GDM1 (cell line): ENCODE data around the gene CD37.
"Not testable (repeated sequence)": the region's sequence is repeated elsewhere in the genome, so short reads cannot be mapped to it uniquely, and the experiment has no call there.

ENCODE experiments used
- DNase-seq: peaks from one replicate; lab custom pipeline; 2025; lab: John Stamatoyannopoulos, UW

Gene CD37

DNA sequence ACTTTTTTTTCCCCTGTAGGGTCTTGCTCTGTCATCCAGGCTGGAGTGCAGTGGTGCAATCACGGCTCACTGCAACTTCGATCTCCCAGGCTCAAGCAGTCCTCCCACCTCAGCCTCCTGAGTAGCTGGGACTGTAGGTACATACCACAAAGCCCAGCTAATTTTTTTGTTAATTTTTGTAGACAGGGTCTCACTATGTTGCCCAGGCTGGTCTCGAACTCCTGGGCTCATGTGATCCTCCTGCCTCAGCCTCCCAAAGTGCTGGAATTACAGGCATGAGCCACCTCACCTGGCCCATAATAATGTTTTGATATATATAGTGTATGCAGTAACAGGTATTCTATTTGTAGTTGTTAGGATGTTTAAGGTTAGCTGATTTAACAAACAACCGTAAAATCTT lies 4.0 kb upstream of the CD37 start:
- DNase-seq: not testable (repeated sequence)

DNA sequence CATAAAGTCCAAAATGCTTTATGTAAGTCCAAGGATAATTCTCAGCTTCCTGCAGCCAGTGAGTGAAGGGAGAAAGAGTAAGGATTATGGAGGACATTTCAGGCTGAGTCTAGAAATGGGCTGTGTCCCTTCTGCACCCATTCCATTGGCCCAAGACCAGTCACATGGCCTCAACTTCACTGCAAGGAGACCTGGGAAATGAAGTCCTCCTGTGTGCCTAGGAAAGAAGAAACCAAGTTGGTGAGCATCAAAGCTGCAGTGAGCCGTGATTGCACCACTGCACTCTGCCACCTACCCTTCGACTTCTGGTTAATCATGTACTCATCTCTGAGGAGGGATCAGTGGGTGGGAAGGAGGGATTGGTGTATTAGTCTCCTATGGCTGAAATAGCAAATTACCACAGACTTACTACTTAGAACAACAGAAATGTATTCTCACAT lies 3.6 kb upstream of the CD37 start:
- peak; percentile 48 for DNase-seq

DNA sequence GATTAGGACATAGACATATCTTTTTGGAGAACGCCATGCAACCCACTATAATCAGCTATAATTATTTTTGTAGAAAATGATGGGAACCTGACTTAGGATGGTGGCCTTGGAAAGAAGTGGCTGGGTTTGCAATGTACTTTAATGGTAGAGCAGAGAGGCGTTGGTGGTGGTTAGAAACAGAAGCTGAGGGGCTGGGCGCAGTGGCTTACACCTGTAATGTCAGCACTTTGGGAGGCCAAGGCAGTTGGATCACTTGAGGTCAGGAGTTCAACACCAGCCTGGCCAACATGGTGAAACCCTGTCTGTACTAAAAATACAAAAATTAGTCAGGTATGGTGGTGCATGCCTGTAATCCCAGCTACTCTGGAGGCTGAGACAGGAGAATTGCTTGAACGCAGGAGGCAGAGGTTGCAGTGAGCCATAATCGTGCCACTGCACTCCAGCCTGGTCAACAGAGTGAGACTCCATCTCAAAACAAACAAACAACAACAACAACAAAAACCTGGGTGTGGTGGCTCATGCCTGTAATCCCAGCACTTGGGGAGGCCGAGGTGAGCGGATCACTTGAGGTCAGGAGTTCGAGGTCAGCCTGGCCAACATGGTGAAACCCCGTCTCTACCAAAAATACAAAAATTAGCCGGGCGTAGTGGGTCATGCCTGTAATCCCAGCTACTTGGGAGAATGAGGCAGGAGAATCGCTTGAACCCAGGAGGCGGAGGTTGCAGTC lies 2.4 kb upstream of the CD37 start:
- not testable (repeated sequence) for DNase-seq

DNA sequence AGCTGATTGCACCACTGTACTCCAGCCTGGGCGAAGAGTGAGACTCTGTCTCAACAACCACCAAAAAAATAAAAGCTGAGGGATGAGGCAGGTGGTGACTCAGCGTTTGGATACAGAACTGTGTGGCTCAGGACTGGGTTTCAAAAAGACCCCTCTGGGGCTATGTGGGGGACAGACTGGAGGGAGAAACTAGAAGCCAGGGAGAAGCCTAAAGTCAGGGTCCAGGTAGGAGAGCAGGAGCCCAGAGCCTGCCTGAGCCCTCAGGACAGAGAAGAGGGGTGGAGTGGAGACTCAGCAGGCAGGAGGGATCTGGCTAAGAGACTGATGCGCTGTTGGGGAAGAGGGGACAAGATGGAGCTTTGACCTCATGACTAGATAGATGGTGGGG lies 1.8 kb upstream of the CD37 start:
- peak; percentile 9 for DNase-seq

DNA sequence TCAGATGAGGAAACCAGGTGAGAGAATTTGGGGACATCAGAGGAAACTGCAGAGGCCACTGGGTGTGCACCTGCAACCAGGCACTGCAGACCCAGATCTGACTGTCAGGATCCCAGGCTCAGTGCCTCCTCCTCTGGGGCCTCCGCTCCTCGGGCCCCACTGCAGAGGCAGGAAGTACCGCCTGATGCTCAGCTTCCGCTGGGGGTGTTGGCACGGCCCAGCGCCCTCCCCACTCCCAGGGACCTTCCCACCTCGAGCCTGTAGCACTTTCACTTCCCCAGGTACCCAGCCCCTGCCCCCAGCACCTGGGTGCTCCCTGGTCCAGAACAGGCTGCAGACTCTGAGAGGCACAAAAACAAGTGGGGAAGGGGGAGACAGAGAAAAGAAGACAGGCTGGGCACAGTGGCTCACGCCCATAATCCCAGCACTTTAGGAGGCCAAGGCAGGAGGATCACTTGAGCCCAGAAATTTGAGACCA lies 1.4 kb upstream of the CD37 start:
- peak; percentile 67 for DNase-seq

DNA sequence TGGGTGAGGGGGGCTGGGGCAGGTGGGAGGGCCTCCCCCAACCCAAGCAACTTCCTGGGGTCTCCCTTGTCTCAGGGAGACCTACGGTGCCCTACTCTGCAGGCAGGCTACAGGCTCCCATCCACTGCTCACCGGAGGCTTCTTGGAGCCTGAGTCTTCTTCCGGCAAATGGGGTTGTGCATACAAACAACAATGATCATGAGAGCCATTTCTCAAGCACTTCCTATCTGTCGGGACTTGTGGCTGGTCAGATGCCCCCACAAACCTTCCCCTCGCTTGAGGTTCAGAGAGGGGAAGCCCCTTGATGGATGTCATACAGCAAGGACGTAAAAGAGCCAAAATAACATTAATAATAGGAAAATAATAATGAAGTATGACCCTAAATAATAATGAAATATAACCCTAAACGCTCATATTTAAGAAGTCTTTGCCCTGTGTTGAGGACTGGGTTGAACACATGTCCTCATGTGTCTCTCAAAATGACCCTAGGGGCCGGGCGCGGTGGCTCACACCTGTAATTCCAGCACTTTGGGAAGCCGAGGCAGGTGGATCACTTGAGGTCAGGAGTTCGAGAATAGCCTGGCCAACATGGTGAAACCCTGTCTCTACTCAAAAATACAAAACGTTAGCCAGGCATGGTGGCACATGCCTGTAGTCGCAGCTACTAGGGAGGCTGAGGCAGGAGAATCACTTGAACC lies 727 bp downstream of the CD37 start:
- DNase-seq: peak; percentile 42

DNA sequence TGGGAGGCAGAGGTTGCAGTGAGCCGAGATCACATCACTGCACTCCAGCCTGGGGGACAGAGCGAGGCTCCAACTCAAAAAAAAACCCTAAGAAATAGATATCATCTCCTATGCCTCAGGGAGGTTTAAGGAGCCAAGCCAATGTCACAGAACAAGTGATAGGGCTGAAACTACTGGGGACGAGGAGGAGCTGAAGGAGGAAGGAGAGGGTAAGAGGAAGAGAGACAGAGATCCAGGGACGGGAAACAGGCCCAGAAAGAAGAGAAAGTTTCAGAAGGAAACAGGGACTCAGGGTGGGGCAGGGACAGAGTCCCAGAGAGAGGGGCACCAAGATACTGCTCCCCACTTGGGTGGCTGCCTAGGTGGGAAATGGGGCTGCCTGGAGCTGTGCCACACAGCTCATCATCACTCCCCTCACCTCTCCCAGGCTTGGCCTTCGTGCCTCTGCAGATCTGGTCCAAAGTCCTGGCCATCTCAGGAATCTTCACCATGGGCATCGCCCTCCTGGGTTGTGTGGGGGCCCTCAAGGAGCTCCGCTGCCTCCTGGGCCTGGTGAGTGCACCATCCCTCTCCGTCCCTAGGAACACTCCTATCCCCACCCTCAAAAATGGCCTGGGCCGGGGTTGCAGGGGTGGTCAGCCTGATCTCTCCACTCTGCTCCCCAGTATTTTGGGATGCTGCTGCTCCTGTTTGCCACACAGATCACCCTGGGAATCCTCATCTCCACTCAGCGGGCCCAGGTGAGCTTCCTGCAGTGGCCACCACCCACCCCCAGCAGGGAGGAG lies 1.5 kb downstream of the CD37 start:
- no peak for DNase-seq

DNA sequence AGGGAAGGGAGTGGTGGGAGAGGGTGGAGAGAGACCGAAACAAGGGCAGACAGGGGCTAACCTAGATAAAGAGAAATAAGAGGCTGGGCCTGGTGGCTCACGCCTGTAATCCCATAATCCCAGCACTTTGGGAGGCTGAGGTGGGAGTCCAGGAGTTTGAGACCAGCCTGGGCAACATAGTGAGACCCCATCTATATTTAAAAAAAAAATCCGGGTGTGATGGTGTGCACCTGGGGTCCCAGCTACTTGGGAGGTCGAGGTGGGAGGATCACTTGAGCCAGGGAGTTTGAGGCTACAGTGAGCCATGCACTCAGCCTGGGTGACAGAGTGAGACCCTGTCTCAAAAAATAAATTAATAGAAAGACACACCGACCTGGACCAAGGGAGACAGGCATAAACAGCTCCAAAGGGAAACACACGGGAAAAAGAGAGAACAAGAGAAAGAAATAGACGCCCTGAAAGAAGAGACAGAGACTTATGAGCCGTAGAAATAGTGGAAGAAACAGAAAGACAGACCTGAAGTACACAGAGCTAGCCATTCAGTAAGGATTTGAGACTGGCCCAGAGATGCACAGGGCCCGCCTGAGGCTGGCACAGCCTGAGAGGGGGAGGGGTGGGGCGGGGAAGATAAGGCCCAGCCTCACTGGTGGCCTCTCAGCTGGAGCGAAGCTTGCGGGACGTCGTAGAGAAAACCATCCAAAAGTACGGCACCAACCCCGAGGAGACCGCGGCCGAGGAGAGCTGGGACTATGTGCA lies 2.2 kb downstream of the CD37 start:
- no peak for DNase-seq

DNA sequence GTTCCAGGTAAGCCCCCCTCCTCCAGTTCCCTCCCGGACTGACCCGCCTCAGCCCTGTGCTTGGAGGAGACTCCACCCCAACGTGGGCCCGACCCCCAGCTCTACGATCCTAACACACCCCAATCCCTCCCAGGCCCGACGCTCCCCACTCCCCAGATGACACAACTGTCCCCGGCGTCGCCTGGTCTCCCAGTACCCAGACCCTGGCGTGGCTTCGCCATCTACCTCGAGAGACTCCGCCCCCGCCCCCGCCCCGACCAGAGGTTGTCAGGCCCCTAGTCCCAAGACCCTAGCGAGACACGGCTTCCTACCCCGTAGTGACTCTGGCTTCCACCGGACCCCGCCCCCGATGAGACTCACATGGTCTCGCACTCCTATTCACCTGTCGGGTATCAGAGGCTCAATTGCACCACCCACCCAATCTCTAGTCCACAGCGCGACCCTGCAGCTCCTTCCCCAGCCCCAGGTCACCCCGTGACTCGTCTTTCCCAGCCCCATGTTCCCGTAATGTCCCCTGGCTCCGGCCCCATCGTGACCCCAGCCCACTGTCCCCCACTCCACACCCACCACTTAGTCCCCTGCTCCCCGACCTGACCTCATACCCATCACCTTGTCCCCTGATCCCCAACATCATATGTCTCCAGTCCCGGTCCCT lies 2.9 kb downstream of the CD37 start:
- no peak for DNase-seq

DNA sequence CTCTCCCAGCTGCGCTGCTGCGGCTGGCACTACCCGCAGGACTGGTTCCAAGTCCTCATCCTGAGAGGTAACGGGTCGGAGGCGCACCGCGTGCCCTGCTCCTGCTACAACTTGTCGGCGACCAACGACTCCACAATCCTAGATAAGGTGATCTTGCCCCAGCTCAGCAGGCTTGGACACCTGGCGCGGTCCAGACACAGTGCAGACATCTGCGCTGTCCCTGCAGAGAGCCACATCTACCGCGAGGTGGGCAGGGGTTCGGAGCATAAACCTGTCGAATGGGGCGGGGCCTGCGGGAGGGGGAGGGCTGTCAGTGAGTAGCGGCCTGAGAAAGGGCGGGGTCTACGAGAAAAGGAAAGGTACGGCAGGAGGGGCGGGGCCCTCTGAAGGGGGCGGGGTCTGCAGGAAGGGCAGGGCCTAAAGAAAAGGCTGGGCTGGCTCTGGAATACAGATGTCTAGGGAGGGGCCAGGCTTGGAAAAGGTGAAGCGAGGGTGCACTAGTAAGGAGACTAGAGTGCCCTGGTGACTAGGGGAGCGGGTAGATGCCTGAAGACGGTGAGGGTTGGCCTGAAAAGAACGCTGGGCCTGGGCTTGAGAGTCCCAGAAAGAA lies 3.6 kb downstream of the CD37 start:
- DNase-seq: no peak

DNA sequence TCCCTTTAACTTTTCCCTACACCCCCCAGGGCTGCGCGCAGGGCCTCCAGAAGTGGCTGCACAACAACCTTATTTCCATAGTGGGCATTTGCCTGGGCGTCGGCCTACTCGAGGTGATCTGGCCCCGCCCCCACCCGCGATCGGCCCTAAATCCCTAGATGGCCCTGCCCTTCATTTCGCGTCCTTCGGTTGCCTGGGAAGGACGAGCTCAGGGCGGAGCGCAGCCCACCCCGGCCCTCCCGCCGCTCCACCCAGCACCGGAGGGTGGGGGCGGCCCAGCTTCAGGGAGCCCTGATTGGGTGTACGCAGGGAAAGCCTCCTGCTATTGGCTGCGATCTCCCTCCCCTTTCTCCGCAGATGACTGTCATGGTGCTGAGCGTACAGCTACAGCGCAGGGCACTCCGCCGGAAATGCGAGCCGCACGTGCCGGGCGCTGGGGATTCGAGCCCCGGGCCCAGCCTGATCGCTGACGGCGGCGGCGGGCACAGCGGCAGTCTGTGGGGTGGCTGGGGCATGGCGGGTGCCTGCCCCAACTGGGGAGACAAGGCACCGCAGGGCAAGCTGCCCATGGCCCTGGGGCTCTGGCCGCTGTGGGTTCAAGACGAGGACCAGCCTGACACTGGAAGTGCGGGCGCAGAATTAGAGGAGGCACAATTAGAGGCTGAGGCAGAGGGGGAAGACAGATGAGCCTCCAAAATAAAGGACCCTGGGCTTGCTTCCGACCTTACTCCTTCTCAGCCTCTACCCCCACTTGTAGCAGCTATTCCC lies 4.3 kb downstream of the CD37 start:
- no peak for DNase-seq

DNA sequence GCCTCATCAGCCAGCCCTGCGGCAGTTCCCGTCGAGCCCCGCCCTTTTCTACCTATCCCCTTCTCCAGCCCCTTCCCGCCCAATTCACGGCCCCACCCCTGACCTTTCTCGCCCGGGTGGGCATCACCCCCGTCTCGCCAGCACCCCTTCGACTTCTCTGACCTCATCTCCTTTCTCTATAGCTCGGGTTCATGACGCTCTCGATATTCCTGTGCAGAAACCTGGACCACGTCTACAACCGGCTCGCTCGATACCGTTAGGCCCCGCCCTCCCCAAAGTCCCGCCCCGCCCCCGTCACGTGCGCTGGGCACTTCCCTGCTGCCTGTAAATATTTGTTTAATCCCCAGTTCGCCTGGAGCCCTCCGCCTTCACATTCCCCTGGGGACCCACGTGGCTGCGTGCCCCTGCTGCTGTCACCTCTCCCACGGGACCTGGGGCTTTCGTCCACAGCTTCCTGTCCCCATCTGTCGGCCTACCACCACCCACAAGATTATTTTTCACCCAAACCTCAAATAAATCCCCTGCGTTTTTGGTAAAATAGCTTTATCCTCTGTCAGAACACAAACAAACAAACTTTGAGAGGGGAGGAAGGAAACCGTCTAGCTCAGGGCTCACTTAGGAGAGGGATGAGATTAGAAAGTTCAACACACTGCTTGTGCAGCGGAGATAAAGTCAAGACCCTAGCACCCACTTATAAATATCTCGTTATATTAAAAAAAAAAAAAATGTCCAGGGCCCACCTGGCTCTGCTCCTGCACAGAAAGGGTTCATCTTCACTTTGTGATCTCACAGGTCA lies 5.1 kb downstream of the CD37 start:
- DNase-seq: no peak

DNA sequence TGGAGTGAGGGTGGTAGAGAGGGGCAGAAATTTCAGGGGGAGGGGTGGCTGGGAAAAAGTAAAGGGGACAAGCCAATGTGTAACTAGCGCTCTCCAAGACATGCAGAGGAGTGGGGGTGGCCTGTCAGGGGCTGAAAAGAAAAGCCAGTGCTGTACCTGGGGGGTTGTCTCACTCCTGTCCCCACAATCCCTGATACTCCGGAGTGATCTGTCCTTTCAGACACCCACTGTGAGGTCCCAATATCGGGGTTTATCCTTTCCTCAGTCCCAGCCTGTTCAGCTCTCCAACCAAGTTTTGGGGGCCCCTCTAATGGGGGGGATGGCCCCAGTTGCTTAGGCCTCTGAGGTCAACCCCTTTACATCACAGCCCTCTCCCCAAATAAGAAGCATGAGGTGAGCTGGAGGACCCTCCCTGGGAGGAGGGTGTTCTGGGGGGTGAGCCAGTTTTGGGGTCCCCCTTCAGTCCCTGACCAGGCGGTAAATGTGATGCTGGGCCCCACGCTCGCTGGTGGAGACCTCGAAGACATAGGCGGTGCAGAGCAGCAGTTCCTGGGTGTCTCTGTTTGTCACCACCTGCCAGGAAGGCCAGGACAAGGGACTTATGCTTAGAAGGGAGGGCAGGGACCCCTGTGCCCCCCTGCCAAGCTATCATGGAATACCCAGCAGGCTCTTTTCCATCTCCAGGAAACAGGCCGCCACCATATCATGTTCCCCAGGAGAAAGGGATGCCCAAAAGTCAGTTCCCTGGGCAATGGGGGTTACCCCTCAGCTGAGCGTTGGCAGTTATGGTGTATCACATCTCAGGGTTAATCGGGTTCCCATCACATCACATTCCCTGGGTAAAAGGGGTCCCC lies 5.9 kb downstream of the CD37 start:
- no peak for DNase-seq

DNA sequence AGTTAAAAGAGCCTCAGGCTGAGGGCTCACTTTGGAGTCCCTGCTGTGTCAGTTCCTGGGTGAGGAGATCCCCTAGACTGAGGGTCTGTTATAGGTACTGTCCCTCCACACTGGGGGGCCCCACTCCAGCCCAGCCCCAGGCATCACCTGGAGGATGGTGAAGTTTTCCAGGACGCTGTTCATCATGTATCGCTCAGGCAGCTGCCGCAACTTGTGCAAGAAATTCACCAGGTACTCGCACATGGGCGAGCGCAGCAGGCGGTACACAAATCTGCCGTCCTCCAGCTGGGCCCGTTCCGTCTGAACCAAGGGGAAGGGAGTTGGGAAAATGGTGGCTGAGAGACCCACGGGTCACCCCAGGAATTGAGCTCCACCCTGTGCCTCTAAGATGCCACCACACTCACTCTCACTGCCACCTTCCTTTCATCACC lies 7.1 kb downstream of the CD37 start:
- no peak for DNase-seq

DNA sequence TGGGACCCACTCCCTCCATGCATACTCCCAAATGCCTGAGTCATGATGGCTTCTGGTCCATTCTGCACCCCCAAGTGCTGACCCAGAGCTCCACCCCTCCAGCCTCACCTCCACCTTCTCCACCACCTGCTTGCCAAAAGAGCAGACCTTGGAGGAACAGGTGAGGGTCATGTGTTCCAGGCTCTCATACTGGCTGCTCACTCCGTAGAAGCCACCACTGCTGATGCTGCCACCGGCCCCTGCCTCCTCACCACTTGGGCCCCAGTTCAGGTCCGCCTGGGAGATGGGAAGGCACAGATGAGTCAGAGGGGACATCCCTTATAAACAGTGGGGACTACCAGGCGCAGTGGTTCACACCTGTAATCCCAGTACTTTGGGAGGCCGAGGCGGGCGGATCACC lies 7.9 kb downstream of the CD37 start:
- no peak for DNase-seq

DNA sequence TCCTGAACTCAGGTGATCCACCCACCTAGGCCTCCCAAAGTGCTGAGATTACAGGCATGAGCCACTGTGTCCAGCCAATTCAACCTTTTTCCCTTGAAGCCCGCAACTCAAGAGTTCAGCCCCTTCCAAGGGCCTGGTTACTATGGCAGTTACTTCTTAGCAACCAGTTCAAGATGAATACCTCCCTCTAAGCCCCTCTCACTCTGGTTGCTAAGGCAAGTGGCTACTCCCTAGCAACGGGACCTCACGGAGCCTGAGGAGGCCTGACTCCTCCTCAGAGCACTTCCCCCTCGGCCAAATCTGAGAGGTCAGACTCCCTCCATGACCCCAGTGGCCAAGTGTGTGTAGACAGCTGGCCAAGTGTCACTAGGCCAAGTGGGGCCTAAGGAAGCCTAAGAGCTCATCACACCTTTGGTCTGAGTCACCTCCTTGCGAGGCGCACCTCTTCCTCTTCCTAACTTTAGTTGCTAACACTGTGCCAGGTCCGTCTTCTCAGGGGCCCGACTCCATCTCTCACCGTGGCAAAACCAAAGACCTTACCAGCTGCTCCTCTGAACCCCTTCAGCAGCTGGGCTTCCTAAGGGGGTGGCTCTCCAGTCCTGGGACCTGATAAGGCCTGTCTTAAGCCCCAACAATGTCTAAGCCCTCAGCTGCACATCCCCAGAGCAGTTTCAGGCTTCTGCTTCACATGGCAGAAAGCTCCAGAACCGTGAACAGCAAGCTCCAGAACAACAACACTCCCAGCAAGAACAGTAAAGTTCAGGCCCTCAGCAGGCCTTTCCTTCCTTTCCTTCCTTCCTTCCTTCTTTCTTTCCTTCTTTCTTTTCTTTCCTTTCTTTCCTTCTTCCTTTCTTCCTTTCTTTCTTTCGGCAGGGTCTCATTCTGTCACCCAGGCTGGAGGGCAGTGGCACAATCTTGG lies 9.6 kb downstream of the CD37 start:
- no peak for DNase-seq

DNA sequence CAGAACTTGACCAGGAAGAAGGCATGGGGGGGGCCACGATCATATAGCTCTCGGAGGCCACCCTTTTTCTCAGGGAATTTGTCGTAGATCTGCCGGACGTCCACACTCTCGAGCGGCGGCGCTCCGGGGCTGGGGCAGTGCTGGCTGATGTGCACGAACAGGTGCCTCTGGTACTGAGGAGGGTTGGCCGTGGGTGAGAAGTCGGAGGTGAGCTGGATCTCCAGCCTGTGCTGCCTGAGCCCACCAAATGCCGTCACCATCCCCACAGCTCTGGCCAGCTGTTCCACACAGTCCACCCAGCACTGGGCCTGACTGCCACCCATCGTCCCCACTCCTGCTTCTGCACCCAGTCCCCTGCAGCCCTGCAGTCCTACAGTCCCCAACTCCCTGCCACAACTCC lies 12.0 kb downstream of the CD37 start:
- no peak for DNase-seq
